HEK293 (cell line): ENCODE measurements around the gene PDZD4.
A peak's percentile ranks its signal among the peaks of the same experiment; 100 is the strongest.

Experiments used
- CTCF ChIP-seq: fragments of 450-650 bp; formaldehyde crosslinking; IDR thresholded peaks from 2 replicates; pipeline ENCODE4 v1.5.1; 2016; ENCODE audit warnings: missing biosample characterization, missing genetic modification characterization
- PRDM10 ChIP-seq: fragments of 450-650 bp; formaldehyde crosslinking; IDR thresholded peaks from 2 replicates; pipeline ENCODE4 v1.5.1; 2016; ENCODE audit warnings: missing biosample characterization, missing genetic modification characterization
- ZNF362 ChIP-seq: fragments of 450-650 bp; formaldehyde crosslinking; IDR thresholded peaks from 2 replicates; pipeline ENCODE4 v1.5.1; 2016; ENCODE audit warnings: missing biosample characterization, missing genetic modification characterization
- ZNF423 ChIP-seq: fragments of 450-650 bp; formaldehyde crosslinking; IDR thresholded peaks from 2 replicates; pipeline ENCODE4 v1.5.1; 2016; ENCODE audit warnings: missing biosample characterization, missing genetic modification characterization

- TF ChIP-seq ZNF362 (no peak), CTCF (tag by site-specific recombination) (no peak), PRDM10 (peak; percentile 47; the same call in 1 of the 2 replicates), ZNF423 (tag by site-specific recombination) (no peak)
Measured at GRCh38 chrX:153766098-153766817, 64.1 kb downstream of the PDZD4 start.
